Duodenal mucosa (tissue), 2 donors: ENCODE measurements around the gene EDAR.

ENCODE experiments used
- H3K27ac ChIP-seq: one replicate; pipeline ENCODE4 v1.7.0; 2013; ENCODE audit warnings: low read depth, low read length
- H3K27me3 ChIP-seq, 2 donors: one replicate each; pipeline ENCODE4 v1.7.0; 2013; ENCODE audit warnings: low read length in 2 of 2, control low read depth in 1 of 2; ENCODE audit not compliant: insufficient read depth in 2 of 2, control insufficient read depth in 1 of 2
- H3K36me3 ChIP-seq, 2 donors: one replicate each; pipeline ENCODE4 v1.7.0; 2013; ENCODE audit warnings: low read length in 2 of 2, control low read depth in 1 of 2; ENCODE audit not compliant: insufficient read depth in 2 of 2, control insufficient read depth in 1 of 2
- H3K4me1 ChIP-seq, 2 donors: one replicate each; pipeline ENCODE4 v1.7.0; 2013; ENCODE audit warnings: low read length in 2 of 2, control low read depth in 1 of 2; ENCODE audit not compliant: insufficient read depth in 2 of 2, control insufficient read depth in 1 of 2
- H3K4me3 ChIP-seq, 2 donors: one replicate each; pipeline ENCODE4 v1.7.0; 2013; ENCODE audit warnings: low read length in 2 of 2, low read depth in 1 of 2
- H3K9ac ChIP-seq, 2 donors: one replicate each; pipeline ENCODE4 v1.7.0; 2013; ENCODE audit warnings: low read length in 2 of 2, low read depth in 1 of 2
- H3K9me3 ChIP-seq, 2 donors: one replicate each; pipeline ENCODE4 v1.7.0; 2013; ENCODE audit warnings: low read length in 2 of 2, control low read depth in 1 of 2; ENCODE audit not compliant: control insufficient read depth in 1 of 2

The EDAR gene

DNA sequence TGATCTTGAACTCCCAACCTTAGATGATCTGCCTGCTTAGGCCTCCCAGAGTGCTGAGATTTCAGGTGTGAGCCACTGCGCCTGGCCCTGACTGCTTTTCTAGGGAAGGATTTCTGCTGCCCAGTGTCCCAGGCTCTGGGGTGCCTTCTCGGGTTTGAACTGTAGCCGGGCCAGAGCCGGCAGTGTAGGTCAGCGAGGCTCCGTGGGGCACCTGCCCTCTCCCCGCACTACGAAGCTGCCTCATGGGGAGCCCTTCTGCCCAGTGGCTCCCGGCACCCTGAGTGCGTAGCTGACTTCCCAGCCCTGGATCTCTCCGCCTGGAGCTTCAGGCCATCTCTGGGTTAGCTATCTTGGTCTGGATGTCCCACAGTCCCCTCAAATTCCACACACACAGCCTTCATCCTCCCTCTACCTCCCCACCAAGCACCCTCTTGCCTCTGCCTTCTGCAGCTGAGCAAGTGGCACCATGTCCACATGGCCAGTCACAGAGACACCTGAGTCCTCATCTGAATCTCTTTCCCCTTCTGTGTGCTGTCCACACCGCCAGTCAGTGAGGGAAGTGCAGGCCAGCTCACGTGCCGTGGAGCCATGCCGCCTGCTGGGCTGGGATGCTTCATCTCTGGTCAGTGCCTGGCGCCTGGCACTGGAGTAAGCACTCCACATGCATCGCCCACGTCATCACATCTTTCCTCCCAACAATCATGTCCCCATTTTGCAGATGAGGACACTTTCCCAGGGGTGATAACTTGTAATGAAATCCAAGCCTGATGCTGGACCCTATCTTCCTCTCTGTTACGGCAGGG, 69.2 kb downstream of the EDAR start:
- Histone ChIP-seq H3K27ac (no peak overlapping the region), H3K4me1 (peaks cover 6 to 9% of the 10 kb centered on the region in 2 donors), H3K36me3 (no peaks in the 10 kb centered on the region), H3K9me3 (no peaks in the 10 kb centered on the region), H3K4me3 (no peak overlapping the region), H3K27me3 (no peaks in the 10 kb centered on the region), H3K9ac (no peak overlapping the region)

DNA sequence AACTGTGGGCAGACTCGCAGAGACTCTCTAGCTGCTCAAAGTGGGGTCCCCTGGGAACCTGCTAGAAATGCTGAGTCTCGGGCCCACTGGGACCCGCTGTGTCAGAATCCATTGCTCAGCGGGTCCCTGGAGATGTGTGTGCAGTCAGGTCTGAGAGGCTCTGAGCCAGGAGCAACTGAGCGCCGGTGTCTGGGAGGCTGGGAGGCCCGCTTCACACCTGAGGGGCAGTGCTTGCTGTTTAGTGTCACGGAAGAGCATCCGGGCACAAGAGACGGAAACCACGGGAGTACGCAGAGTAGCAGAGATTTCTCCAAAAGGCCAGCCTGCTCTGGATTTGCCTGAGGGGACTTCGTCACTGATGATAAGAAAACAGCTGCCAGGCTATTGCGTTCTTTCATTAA, 70.1 kb downstream of the EDAR start:
- peaks cover 6 to 9% of the 10 kb centered on the region in 2 donors for H3K4me1 ChIP-seq
- no peak overlapping the region for H3K27ac ChIP-seq
- no peak overlapping the region for H3K9ac ChIP-seq
- no peak overlapping the region for H3K4me3 ChIP-seq
- H3K9me3 ChIP-seq, result no peaks in the 10 kb centered on the region
- H3K36me3 ChIP-seq, result no peaks in the 10 kb centered on the region
- H3K27me3 ChIP-seq, result no peaks in the 10 kb centered on the region

DNA sequence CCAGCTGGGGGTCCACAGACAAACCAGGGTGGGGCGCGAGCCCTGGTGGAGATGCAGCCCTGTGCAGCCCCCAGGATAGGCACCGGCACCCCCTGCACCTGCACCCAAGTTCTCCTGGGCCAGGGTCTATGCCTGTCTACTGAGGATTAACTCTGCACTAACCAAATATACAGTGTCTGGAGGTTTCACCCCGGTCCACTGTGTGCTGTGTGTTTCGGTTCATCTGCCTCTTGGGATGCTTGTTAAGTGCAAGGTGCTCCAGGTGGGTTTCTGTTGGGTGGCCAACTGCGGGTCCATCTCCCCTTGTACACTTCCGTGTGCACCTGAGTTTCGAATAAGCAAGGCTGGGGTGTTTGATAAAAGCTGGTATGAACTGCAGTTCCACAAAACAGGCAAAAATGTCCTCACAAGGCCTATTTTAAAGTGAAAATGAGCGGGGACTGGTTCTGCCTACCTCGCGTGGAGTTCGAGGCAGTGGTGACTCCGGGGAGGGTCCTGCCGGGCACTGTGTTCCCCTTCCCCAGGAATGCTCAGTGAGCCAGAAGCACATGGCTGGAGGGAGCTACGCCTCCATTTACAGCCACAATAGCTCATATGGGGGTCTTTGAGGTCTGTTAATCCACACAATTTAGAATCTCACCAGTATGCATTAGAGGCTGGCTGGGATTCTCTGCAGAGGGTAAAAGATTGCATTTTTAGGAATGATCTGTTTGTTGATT, 70.7 kb downstream of the EDAR start:
- H3K4me1 ChIP-seq, result peaks cover 6 to 9% of the 10 kb centered on the region in 2 donors
- no peak overlapping the region for H3K9ac ChIP-seq
- H3K4me3 ChIP-seq, result no peak overlapping the region
- no peaks in the 10 kb centered on the region for H3K27me3 ChIP-seq
- no peaks in the 10 kb centered on the region for H3K9me3 ChIP-seq
- no peaks in the 10 kb centered on the region for H3K36me3 ChIP-seq
- H3K27ac ChIP-seq, result no peak overlapping the region

DNA sequence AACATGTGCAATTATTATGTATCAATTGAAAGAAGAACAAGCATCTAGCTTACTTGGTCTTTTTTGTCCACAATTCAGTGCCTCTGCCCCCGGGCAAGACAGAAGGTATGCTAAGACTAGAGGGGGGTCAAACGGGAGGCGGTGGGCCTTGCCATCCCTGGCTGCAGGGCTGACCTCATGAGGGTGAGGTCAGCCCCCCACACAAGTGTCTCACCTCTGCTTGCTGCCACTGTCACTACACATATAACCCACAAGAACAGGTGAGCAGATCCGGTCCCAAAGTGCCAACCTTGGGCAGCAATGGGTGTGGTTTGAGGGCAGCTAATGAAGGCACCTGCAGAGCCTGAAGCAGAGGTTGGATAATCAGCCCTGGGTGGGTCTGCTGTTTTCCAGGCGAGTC, 71.5 kb downstream of the EDAR start:
- Histone ChIP-seq H3K4me1 (peaks cover 6 to 9% of the 10 kb centered on the region in 2 donors), H3K9me3 (no peaks in the 10 kb centered on the region), H3K27me3 (no peaks in the 10 kb centered on the region), H3K27ac (no peak overlapping the region), H3K9ac (no peak overlapping the region), H3K4me3 (no peak overlapping the region), H3K36me3 (no peaks in the 10 kb centered on the region)

DNA sequence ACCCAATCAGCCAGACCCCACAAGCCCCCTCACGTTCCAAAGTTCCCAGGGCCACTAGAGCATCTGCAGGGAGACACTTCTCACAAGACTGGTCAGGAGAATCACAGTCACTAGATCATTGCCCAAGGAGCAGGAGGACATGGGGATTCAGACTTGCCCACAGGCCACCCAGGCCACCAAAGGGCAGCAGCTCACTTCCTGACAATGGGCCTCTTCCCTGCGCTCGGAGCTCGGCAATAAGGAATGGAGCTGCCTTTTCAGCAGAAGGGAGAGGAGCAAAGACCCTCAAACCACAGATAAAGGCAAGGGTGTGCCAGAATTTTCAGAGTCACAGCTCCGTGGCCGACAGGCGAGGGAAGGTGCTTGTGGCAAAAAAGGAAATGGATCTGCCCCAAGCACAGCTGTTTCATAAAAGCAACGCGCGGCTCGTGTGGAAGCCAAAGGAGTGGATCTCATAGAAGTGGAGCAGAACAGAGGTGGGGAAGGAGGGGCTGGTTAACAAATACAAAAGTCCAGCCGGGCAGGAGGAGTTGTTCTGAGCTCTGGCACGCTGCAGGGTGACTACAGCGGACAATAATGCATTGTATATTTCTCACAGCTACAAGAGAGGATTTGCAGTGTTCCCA, 72.1 kb downstream of the EDAR start:
- H3K4me3 ChIP-seq, result no peak overlapping the region
- H3K4me1 ChIP-seq, result peaks cover 6 to 9% of the 10 kb centered on the region in 2 donors
- H3K36me3 ChIP-seq, result no peaks in the 10 kb centered on the region
- no peaks in the 10 kb centered on the region for H3K9me3 ChIP-seq
- H3K9ac ChIP-seq, result no peak overlapping the region
- no peaks in the 10 kb centered on the region for H3K27me3 ChIP-seq
- H3K27ac ChIP-seq, result no peak overlapping the region

DNA sequence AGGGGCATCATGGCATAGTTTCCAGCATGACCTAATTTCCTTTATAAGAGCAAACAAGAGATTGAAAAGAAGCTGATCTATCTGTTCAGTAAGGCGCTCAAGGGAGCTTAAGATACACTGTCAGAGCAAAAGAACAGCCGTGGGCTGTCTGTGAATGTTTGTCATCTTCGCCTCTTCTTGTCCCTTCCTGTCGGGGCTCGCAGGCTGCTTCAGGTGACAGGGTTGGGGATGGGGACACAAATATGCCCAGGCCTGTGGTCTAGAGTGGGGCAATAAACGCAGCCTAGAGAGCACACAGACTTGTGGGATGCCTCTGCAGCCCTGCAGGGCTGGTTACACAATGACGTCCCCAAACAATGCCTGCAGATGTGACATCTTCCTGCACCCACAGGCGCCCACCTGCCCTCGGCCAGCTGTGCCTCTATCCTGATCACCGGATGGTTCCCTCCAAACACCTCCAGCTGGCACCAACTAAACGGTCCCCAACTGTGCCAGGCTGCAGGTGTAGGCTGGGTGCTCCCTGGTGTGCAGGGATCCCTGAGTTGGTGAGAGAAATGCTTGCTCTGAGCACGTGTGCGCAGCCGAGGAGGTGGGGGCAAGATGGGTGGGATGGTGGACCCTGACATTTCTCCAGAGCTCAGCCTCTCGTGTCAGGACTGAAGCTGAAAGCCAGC, 72.8 kb downstream of the EDAR start:
- Histone ChIP-seq H3K27ac (no peak overlapping the region), H3K4me3 (no peak overlapping the region), H3K27me3 (no peaks in the 10 kb centered on the region), H3K9ac (no peak overlapping the region), H3K4me1 (peaks cover 6 to 9% of the 10 kb centered on the region in 2 donors), H3K9me3 (no peaks in the 10 kb centered on the region), H3K36me3 (no peaks in the 10 kb centered on the region)

DNA sequence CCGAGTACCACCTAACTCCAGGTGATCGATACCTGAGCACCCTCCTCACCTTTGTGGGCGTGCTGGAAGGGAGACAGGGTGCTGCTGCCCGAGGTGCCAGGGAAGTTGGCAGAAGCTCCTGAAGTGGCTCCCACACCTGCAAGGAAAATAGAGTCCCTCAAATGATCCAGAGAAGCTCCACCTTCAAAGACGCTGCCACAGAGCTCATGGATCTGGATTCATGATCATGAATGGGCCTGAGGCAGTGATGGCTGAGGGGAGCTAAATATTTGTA, 76.5 kb downstream of the EDAR start:
- no peaks in the 10 kb centered on the region for H3K9me3 ChIP-seq
- H3K9ac ChIP-seq, result no peak overlapping the region
- H3K4me3 ChIP-seq, result no peak overlapping the region
- H3K36me3 ChIP-seq, result no peaks in the 10 kb centered on the region
- no peak overlapping the region for H3K27ac ChIP-seq
- H3K4me1 ChIP-seq, result peaks cover 3 to 4% of the 10 kb centered on the region in 2 donors
- no peaks in the 10 kb centered on the region for H3K27me3 ChIP-seq

DNA sequence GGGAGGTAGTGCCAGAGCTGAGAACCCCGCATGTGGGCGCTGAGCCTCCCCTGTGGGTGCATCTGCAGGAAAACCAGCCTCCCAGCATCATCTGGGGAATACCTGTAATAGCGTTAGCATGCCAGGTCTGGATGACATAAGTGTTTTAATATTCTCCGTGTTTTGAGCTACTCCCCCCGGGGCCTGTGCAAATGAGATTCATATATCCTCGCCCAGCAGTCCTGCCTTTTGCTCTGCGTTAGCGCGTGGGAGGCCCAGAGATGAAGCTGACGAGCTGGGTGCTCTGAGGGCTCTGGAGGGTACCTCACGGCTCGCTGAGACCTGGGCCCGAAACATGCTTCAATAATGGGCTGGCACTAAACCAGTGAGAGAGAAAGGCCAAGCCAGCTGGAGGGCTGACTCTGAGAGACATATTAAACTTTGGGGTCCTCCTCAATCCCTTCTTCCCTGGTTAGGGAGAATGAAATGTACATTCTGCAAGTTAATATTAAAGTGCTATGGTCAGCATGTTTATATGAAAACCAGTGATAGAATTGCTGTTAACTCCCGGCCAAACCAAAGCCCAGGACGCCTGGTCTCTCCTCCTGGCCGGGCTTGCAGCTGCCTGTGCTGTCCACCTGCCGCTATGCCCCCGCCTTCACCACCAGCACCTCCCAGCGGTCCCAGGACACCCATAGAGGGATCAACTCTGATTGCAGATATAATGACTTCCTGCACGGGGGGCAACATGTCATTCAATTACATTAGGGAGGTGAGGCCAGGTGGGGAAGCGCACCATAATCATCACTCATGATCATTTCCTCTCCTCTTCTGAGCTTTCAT, 77.0 kb downstream of the EDAR start:
- Histone ChIP-seq H3K9me3 (no peaks in the 10 kb centered on the region), H3K4me3 (no peak overlapping the region), H3K36me3 (no peaks in the 10 kb centered on the region), H3K27me3 (no peaks in the 10 kb centered on the region), H3K9ac (no peak overlapping the region), H3K27ac (no peak overlapping the region), H3K4me1 (no peaks in the 10 kb centered on the region)

DNA sequence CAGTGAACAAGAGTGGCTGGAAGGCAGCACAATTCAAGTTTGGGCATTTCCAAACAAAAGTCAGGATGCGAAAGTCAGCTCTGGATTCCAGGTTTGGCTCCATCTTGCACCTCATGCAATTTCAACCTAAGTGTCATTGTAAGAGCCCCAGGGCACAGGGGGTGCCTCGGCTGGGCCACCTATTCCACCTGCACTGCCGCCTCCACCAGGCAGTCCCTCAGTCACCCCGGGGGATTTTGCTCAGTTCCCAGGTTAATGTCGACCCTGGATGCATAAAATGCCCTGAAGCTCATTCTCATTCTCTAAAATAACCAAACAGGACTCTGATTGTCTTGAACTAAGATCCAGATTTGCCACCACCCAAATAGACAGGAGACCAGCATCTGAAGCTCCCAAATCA, 77.6 kb downstream of the EDAR start:
- Histone ChIP-seq H3K36me3 (no peaks in the 10 kb centered on the region), H3K27ac (no peak overlapping the region), H3K4me1 (no peaks in the 10 kb centered on the region), H3K4me3 (no peak overlapping the region), H3K9ac (no peak overlapping the region), H3K27me3 (no peaks in the 10 kb centered on the region), H3K9me3 (no peaks in the 10 kb centered on the region)
